Left lobe of liver (tissue), 2 donors: ENCODE data around the gene ZSWIM9. TPM values are rescaled to one million over a fixed set of nuclear protein-coding genes. Genes with fewer than 3 reads are reported as not detected.

Experiments used
- ATAC-seq: fragments of 200-7000 bp; cut with Tn5 transposase; one replicate; pipeline ENCODE4 v1.9.1; 2020; ENCODE audit warnings: mild to moderate bottlenecking, moderate library complexity
- DNase-seq: peaks from one replicate; pipeline ENCODE4 v3.0.0-alpha.2; 2020; ENCODE audit warnings: low spot score
- total RNA-seq: library from RNA; stranded (reverse); gene quantifications from one replicate; pipeline ENCODE4 v1.2.1, GENCODE V29; 2021
- donor health status: DM: no; HTN: no; CAD: no; lungs with moderate emphysema.
- donor health status: DM: no; HTN: yes; CAD: no.

The ZSWIM9 gene
- total RNA-seq = 3.2 TPM

DNA sequence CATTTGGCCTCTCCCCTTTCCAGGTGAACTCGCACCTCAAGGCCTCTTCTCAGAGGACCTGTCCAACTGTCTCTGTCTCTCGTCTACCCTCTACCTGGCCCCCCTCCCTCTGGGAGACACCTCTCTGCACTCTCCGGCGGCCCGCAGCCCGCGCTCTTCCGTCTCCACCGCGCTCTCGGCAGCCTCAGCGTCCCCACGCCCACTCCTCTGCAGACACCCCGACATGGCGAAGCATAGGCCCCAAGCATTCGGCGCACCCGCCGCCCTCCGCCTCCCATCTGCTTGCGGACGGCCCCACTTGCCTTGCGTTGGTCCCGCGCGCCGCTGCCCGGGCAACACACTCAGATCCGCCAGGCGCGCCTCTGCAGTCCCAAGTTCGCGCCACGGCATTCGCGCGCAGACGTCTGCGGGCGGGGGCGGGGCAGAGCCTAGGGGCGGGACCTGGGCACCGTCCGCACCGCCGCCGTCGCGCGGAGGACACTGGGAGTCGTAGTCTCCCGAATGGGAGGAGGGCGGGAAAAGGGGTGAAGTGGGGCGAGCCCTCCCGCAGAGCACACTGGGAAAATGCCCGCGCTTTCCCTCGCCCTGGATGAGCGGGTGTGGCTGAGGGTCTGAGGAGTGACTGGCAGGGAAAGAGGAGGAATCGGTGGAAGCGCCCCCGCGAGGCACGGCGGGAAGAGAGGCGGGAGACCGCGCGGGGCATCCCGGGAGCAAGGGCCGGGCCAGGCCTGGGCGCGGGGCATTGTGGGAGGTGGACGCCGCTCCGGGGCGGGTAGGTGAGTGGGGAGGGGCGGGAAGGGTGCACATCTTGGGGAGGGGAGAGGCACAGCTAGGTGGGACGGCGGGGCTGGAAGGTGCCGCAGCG, at the start of gene ZSWIM9, which contains the start of gene LIG1:
Gene ZSWIM9 (plus strand): TSS at position 742 of the 865 bp plus-strand sequence. CDS start 1,123 bp downstream, outside the sequence.
Gene LIG1 (minus strand): TSS at position 406 of the 865 bp plus-strand sequence. CDS start 4,778 bp downstream, outside the sequence.
- ATAC-seq (peak; percentile 94), DNase-seq (peak; percentile 94)

- no peak for ATAC-seq
- DNase-seq = no peak
Measured at GRCh38 chr19:48121066-48121465, 49.4 kb upstream of the ZSWIM9 start.

DNA sequence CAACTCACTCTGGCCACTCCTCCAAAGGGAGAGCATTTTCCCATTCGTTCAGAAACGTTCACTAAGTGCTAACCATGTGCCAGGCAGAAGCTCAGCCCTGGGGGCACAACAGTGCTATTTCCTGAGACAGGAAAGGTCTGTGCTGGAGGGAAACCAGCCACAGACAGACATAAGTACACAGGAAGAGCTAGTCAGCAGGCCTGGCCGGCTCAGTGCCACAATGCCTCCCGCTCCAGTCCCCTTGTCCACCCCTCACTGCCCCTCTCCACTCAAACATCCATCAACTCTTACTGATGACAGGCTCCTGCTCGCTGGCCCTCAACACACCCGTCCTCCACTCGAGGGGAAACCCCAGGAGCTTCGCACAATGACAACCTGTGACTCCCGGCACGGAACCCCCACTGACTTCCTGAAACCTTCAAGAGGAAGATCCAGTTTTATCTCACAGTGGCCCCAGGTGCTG, 48.5 kb upstream of the ZSWIM9 start:
- no peak for DNase-seq
- ATAC-seq = peak; percentile 51

- DNase-seq = no peak
- no peak for ATAC-seq
Measured at GRCh38 chr19:48122421-48122820, 48.1 kb upstream of the ZSWIM9 start.

DNA sequence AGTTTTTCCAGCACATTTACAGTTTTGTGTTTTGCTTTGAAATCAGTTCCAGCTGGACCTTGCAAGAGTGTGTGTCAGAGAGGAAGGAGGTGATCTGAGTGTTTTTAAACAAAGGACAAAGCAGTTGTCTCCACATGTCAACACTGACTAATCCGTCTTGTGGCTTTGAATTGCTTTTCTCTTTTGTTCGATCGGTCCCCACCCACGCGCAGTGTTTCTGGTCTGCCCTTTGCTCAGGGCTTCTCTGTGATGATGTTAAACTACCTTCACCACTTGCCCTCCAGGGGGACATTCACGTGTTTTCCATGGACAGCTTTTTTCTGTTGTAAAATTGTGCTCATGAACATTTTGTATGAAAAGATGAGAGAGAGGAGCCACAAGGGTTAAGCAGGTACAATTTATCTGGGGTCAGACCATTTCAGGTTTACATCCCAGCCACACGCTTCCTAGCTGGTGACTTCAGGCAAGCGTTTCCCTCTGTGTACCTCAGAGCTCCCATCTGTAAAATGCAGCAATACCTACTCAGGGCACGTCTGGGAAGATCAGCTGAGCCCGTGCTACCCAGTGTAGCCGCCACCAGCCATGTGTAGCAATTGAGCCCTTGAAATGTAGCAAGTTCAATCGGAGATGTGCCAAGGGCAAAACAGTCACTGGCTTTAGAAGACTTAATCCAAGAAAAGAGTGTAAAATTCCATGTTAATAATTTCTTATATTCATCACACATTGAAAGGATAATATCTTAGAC, 46.4 kb upstream of the ZSWIM9 start:
- no peak for DNase-seq

GRCh38 chr19:48127561-48127960, 42.9 kb upstream of the ZSWIM9 start:
- no peak for ATAC-seq

More for the DNA sequence above, 46.4 kb upstream of the ZSWIM9 start:
- ATAC-seq = peak; percentile 28

DNA sequence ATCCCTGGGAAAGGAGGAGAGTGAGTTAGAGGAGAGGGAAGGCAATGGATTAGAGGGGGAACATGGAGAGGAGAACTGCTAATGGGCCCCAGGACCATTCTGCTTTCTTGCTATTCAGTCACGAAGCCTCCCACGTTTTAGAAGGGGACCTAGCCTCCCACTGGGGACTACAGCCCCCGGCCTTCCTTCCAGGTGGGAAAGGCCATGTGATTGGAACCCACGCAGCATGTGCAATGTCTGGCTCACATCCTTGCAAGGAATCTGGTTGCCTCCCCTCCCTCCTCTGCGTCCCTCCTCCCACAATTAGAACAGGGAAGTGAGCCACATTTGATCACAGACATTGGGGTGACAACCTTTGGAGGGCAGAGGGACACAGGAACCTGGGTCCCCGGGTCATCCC, 37.4 kb upstream of the ZSWIM9 start:
- DNase-seq = no peak
- ATAC-seq = no peak

More at GRCh38 chr19:48127561-48127960, 42.9 kb upstream of the ZSWIM9 start:
- no peak for DNase-seq

DNA sequence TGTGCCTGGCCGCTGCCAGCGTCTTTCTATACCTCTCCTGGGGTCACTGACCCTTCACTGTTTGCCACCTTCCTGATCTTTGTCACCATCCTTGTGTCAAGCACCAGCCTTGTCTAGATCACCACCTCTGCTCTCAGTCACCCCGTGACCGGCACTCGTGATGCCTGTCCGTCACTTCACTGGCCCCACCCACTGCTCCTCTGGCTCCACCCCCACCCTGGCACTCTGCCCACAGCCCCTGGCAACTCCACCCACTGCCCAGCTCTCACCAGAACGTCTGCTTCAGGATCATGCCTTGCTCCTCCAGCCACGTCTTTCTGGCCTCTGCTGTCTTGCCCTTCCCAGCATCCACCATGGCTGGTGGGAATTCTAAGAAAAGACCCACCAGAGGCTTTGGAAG, 35.1 kb upstream of the ZSWIM9 start:
- ATAC-seq = no peak

GRCh38 chr19:48136547-48136946, 33.9 kb upstream of the ZSWIM9 start:
- DNase-seq = no peak
- no peak for ATAC-seq

More for the DNA sequence above, 35.1 kb upstream of the ZSWIM9 start:
- no peak for DNase-seq

DNA sequence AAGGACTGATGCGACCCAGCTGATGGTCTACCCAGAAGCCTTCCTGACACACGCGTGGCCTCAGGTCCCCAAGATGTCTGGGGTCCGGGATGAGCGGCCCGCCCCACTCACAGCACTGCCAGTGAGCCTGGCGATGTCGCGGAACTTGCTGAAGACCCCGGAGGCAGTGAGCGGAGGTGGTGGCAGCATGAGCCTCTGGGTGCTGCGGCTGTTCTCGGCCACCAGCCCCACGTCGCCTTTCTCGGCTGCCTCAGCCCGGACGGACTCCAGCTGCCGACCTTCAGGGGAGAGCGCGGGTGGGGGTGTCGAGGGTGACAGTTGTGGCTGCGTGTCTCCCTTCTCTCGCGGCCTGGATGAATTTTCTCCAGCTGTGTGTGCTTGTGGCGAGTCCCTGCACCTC, 33.1 kb upstream of the ZSWIM9 start:
- ATAC-seq = no peak
- DNase-seq = no peak

DNA sequence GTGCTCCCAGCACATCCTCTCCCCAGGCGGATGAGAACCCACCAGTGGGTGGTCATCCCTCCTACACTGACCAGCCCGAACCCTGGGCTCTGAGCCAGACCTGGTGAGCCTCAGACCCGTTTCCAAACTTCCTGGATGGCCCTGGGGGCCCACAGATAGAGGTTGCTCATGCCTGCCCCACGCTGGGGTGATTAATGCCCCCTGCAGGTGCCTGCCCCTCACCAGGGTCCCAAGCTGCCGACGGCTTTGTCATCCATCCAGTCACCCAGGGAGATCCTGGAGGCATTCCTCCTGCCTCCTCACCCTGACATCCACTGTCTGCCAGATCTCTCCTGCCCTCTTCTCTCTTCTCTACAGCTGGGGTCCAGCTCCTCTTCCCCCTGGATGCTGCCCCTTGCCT, 31.4 kb upstream of the ZSWIM9 start:
- no peak for ATAC-seq

DNA sequence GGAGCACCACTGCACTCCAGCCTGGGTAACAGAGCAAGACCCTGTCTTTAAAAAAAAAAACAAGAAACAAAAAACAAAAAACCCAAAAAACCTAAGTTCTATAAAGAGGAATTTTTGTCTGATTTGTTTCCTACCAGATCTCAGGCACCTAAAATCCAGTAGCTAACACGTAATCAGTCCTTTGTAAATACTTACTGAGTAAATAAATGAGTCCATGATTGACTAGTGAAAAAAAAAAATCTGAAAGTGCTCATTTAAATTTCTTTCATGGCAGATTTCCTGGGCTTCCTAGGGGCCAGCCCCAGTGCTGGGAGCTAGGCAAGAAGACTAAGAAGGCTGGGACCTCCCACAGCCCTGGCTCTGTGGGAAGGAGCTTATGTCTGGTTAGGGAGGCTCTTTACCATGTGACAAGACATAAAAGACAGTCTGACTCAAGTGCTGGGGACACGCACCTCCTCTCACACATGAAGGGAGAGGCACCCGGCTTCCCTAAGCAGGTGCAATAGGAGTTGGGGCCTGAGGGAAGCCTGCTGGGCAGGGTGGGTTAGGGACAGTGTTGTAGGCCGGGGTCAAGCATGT, 22.8 kb upstream of the ZSWIM9 start:
- ATAC-seq (peak; percentile 42), DNase-seq (no peak)

More for the DNA sequence above, 31.4 kb upstream of the ZSWIM9 start:
- DNase-seq = no peak

- DNase-seq (no peak), ATAC-seq (no peak)
Measured at GRCh38 chr19:48148576-48148975, 21.9 kb upstream of the ZSWIM9 start.

DNA sequence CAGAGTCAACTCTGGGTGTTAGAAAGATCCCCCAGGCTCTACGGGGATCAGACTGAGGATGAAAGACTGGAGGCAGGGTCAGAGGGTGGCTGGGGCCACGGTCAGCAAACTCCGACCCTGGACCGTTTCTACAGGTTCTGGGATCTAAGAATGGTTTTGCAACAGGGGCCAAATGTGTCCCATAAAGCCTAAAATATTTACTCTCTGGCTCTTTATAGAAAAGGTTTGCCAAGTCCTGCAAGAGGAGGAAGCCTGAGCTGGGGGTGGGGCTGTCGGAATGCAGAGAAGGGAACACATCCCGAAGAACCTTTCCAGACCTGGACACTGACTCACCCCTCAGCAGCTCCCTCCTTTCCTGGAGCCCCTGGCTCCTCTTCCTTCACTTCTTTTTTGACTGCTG, 21.1 kb upstream of the ZSWIM9 start:
- ATAC-seq = peak; percentile 83
- DNase-seq = peak; percentile 74

DNA sequence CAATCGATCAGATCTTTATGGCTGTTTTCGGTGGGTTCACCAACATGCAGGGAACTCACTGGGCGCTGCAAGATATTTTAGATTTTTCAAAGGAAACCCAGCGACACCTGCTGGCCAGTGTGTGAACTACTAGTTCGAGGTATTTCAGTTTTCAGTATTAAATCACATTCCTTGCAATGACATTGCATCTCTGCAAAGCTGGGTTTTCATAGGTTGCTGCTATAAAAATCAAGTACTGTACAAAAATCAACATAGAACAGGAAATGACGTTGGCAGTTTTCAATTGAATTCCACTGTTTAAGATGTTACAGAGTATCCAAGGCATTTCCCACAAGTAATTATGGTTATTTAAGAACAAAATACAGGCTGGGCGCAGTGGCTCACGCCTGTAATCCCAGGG, 17.9 kb upstream of the ZSWIM9 start:
- ATAC-seq (peak; percentile 79), DNase-seq (peak; percentile 67)

DNA sequence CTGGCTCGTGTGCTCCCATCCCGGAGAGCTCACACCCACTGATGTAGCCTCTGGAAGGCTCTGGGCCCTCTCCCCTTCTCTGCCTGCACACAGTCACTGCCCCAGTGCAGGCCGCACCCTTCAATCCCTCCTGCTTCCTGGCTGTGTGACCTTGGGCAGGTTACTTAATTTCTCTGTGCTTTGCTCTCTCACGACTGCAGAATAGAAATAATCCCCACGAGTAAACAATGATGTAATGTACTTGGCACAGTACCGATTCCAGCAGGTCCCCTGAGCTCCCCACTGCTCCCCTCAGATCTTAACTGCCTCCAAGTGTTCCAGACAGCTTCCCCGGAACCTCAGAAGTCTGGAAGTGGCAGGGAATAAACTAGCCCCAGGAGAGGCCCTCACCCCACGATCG, 16.5 kb upstream of the ZSWIM9 start:
- ATAC-seq = no peak
- DNase-seq = no peak

- no peak for ATAC-seq
- DNase-seq = no peak
Measured at GRCh38 chr19:48158210-48158790, 12.2 kb upstream of the ZSWIM9 start.

DNA sequence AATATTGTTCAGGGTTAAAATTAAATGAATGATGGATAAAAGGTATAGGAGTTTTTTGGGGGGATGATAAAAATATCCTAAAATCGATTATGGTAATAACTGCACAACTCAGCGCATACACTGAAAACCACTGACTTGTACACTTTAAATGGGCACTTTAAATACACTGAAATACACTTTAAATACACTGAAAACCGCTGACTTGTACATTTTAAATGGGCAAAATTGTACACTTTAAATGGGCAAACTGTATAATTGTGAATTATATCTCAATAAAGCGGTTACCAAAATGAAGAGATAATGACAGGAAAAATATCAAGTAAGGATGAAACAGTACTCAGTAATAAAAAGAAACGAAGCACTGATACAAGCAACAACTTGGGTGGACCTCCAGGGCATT, 1.8 kb upstream of the ZSWIM9 start:
- DNase-seq (no peak), ATAC-seq (no peak)

GRCh38 chr19:48169578-48169938, 922 bp upstream of the ZSWIM9 start:
- DNase-seq (peak; percentile 82), ATAC-seq (peak; percentile 75)

GRCh38 chr19:48170817-48171347, 402 bp downstream of the ZSWIM9 start:
- ATAC-seq = no peak
- DNase-seq = no peak

GRCh38 chr19:48171710-48172109, 1.2 kb downstream of the ZSWIM9 start:
- DNase-seq (no peak), ATAC-seq (no peak)
